CD4-positive, alpha-beta T cell treated with Interleukin-6 at 100 ng/mL for 8 hours (primary cell): ENCODE measurements around the gene ABR.
"Not testable (repeated sequence)": the region's sequence is repeated elsewhere in the genome, so short reads cannot be mapped to it uniquely, and the experiment has no call there.

Source experiments
- DNase-seq: peaks from one replicate; pipeline ENCODE4 v3.0.0-alpha.2; 2020; ENCODE audit warnings: mixed read lengths, low spot score

ABR gene

DNA sequence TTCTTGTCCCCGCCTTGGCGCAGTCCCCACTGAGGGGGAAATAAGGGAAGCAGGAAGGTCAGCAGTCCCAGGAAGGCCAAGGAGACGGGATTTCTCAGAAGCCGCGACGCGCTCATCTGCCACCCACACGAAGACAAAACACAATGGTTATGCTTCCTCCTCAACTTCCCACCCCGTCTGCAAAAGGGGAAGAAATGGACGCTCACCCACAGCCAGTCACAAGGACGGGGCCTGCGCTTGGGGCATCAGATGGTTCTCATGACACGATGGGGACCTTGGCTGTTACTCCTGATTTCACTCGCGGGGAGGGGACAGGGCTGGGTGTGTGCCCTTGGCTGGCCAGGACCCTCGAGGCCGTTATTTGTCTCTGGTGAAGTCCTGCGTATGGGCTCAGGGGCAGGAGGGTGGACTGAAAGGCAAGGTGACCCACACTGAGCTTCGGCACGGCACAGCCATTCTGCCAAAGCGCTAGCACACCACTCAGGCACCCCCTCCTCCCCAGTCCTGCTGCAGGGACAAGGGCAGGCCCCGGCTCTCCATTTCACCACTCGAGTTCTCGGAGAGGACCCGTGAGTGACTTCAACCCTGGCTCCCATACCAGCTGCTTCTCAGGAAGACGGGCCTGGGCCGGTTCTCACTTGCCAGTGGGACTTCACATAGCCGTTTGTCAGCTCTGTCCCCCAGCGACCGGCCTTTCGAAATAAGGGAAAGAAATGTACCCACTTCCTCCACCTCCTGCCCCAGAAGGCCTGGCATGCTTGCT lies 84.5 kb downstream of the ABR start:
- DNase-seq: no peak

DNA sequence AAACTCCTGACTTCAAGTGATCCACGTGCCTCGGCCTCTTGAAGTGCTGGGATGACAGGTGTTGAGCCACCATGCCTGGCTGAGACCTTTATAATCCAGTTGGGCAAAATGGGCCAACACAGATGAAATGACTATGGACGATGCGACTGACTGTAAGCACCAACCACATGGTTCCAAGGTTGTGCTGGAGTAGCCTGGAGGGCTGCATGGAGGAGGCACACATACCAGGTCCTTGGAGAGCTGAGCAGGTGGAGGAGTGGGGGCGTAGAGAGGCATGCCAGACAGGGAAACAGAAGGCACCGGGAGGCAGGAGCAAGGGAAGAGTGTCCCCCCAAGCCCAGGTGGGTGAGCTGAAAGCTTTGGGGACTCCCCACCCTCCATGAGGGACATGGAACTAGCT lies 85.2 kb downstream of the ABR start:
- no peak for DNase-seq

DNA sequence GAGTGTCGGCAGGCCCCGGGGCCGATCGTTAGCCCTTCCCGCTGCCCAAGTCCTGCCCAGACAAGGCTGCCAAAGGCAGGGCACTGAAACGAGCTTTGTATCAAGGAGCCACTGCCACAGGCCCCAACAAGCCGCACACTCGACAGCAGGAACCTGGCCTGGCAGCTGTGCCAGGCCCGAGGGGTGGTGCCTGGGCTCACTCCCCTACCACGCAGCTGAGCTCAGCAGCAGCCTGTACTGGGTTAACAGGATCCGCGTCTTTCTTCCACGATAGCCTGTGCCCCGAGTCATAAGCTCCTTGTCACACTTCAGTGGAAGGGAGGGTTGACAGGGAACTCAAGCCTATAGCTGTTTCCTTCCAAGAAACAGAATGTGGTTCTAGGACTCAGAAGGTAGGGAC lies 87.9 kb downstream of the ABR start:
- DNase-seq: no peak

DNA sequence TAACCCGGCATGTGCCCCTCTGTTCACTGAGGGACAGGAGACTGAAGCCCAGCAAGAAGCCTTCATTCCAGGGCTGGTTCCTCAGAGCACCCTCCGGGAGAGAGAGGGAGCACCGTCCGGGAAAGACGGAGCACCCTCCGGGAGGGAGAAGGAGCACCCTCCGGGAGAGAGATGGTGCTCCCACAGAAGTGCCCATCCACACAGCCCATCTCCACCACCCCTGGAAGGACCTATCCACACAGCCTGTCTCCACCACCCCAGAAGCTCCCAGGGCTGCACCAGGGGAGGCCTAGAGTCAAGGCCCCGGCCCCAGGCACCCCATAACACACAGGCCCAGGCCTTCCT lies 88.6 kb downstream of the ABR start:
- DNase-seq: no peak

DNA sequence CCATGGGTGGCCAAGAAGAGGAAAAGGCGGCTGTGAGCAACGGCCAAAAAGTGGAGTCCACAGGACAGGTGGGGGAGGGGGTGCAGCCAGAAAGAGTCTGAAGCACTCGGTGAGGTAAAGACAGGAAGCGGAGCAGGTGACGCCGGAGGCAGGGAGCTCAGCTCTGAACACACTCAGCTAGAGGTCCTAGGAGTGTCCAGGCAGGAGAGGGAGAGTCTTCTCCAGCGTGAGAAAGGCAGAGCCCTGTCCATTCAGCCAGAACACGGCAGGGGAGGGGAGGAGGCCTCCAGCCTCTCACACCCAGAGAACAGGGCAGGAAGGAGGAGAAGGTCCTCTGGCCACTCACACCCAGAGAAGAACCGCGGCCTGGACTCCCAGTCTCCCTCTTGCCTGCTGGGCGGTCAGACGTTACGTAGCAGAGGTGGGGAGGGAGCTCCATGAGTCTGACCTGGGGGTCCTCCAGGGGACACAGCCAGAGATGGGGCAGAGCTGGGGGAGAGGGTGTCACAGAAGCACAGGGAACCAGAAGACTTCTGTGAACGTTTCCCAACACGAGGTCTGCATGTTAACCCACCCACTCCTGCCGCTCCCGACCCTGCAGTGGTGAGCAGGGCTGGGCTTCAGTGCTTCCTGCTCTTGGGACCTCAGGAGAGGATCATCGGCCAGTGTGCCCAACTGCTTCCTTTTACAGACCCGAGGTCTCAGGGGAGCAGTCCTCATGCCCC lies 89.2 kb downstream of the ABR start:
- DNase-seq: no peak

DNA sequence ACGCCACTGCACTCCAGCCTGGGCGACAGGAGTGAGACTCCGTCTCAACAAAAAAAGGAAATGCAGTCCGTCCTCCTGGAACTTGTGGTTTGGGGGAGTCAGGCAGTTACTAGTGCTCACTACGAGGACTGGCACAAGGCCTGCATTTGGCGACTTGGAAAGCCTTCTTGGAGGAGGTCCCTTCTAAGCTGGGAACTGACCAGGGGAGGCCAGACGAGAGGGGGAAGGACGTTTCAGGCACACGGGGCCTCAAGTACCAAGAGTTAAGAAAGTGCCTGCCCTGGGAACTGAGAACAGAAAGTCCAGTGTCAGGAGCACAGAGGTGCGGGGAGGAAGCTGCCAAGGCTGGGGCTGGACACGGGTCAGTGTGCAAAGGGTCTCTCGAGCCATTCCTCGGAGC lies 89.9 kb downstream of the ABR start:
- DNase-seq: no peak

DNA sequence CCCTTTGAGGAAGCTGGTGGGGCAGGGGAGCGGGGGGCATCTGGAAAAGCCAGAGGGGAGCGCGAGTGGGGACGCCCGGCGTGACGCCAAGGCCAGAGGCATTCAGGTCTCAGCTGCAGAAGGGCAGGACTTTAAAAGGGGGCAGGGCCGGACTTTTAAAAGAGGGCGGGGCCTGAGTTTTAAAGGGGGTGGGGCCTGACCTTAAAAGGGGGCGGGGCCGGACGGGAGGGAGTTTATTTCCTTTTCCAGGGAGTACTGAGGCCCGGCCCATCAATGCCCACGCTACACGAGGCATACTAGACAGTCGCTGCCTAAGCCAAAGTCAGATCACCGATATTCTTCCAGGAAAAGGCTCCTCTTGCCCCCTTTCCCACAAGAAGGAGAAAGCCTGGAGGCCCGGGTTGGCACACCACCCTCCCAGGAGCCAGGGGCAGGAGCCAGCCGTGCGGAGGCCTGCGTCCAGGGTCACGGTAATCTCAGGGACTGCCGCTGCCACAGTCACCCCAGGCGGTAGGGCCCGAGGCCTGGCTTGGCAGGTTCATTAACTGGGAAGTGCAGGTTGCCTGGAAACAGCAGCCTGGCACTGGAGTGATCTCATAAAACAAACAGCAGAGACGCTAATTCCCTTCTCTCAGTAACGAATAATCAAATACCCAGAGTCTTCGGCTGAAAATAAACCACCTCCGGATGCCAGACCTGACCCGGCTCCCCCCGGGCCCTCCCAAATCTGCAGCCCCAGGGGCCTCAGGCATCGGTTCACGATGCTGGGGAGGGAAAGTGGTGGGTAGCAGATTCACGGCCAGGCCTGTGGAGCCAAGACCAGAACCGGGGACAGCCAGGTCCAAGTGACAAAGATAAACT lies 92.2 kb downstream of the ABR start:
- DNase-seq: no peak

DNA sequence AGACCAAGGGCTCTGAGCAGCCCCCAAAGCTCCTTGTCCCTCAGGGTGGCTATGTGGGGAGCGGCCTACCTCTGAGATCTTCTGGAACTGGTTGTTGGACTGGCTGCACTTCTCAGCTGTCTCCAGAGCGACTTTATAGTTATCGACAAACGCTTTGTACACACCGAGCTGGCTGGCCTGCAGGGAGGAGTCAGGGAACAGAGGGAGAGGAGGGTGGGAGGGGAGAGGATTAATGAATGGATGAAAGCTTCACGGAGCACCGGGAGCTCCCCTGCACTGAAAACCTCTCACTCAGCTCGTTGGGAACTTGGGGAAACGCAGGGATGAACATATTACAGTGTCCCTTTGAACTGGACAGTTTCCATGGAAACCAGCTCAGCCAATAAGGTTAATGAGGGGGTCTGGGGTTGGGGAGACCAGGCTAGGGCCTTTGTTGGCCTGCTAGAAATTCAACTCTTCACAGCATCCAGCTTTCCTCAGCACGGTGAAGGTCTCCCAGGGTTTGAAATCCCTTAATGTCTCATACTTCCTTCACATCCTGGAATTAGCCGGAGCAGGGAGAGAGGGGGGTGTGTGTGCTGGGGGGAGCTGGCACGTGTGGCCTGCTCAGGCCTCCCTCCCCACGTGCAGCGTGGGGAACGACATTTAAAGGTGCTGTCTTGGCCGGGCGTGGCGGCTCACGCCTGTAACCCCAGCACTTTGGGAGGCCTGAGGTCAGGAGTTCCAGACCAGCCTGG lies 96.2 kb downstream of the ABR start:
- no peak for DNase-seq

DNA sequence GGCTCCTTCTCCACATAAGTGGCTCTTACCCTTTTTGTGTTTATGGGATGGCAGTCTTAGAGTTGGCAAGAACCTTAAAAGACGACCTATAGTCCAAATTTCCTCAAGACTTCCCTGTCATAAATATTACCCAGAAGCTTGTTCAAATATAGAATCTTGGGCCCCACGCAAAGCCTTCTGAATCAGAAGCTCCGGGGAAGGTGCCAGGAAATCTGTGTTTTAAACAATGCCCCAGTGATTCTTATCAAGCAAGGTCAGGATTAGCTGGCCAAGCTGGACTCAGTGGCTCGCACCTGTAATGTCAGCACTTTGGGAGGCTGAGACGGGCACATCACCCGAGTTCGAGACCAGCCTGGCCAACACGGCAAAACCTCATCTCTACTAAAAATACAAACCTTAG lies 97.2 kb downstream of the ABR start:
- no peak for DNase-seq

DNA sequence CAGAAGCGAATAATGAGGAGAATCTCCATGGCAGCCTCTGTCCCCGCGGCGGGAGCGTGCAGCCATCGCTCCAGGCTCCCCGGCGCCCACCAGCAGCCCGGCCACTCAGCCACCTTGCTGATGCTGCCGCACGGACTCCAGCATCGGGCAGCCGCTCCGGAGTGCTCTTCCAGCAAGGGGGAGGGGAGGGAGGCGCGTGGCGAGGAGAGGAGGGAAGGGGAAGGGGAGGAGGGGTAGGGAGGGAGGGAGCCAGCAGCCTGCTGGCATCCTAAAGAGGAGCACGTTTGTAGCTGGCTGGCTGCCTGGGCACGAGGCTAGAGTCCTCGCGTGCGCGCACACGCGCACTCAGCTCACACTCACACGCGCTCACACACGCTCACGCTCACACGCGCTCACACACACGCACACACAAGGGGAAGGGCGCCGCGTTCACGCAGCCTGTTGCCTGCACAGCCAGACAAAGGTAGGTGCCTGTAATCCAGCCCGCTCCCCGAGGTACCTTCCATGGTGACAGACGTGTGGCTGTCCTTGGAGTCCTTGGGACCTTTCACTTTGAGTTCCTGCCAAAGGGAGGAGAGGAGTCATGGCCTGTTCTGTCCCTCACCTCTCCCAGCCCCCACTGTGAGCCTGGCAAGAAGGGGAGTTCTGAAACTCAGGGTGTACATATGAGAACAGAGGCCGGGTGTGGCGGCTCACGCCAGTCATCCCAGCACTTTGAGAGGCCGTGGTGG lies 100.8 kb downstream of the ABR start:
- no peak for DNase-seq

DNA sequence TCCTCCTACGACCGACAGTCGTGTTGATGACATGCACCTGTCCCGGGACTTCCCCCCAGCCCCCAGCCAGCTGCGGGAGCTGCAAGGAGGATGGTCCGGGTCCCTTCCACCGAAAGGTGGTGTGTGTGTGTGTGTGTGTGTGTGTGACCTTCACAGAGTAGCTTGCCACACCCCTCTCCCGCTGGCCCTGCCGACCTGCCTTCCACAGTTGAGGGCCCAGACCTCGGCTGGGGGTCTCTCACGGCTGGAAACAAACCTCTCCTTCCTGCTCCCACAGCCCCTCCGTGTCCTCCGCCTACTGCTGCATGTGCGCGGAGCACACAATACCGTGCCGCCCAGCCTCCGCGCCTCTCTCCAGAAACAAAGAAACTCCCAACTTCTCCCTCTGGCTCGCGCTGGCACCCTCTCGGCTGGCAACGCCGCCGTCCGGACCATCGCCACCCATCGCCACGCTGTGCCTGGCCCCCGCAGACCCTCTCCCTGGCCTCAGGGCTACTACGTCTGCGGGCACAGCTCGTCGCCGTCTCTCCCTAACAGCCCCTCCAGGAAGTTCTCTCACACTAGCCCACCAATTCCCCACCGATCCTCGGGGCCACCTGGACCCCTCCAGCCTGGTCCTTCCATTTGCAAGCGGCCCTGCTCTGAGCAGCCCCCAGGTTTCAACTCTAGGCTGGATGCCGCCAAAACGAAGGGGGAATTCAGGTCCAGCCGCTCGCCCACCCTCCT lies 101.6 kb downstream of the ABR start:
- DNase-seq: no peak

DNA sequence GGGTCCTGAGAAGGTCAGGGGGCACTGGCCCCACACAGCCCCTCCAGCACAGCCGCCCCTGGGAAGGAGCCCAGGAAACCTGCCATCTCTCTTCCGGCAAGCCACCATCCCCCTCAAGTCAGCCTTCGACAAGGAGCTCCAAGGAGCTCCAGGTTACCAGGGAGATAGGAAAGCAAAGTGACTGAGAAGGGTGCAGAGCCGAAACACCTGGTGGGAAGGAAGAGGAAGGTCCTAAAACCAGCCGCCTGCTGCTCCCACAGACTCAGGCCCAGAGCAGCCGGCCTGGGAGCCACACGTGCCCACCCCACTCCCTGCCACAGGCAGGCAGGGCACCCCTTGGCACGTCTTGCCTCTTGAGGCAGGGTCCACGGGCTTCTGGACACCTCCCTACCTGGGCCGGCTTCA lies 102.2 kb downstream of the ABR start:
- DNase-seq: no peak

DNA sequence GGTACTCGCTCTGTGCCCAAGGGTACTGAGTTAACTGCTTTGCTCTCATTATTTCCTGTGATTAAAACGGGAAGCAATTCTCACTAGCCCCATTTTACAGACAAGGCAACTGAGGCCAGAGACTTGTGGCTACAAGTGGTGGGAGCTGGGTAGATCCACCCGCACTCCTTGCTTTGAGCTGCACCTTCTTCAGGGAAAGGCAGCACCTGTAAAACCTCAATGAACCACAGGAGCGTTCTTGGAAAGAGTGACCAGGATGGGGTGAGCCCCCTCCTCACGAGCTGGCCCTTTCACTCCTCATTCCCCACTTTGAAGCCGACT lies 102.8 kb downstream of the ABR start:
- DNase-seq: no peak

DNA sequence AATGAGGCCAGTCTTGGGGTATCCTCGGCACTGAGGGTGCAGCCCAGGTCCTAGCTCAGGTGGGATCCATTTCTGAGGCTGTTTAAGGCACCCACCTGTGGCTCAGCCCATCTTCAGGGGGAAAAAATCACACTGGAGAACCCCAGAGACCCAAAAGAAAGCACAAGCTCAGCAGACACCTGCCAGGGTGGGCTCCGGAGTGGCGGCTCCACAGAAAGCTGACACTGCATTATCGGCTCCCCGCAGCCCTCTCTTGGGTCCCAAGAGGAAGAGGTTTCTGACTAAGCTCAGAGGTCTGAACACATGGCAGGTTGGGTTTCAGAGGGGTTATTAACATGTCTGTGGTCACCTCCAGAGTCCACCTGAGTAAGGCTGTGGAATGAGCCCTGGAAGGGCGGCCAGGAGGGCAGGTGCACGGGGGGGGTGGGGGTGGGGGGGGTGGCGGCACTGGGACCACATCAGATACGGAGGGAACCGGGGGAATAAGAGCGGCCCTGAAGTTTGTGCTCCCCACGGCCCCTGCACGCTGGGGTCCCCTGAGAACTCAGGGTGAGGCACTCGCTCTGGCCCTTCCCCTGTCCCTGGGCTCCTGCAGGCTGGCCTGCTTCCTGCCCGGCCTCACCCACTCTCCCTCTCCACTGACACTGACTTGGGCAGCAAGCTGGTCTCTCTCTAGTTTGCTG lies 103.3 kb downstream of the ABR start:
- no peak for DNase-seq

DNA sequence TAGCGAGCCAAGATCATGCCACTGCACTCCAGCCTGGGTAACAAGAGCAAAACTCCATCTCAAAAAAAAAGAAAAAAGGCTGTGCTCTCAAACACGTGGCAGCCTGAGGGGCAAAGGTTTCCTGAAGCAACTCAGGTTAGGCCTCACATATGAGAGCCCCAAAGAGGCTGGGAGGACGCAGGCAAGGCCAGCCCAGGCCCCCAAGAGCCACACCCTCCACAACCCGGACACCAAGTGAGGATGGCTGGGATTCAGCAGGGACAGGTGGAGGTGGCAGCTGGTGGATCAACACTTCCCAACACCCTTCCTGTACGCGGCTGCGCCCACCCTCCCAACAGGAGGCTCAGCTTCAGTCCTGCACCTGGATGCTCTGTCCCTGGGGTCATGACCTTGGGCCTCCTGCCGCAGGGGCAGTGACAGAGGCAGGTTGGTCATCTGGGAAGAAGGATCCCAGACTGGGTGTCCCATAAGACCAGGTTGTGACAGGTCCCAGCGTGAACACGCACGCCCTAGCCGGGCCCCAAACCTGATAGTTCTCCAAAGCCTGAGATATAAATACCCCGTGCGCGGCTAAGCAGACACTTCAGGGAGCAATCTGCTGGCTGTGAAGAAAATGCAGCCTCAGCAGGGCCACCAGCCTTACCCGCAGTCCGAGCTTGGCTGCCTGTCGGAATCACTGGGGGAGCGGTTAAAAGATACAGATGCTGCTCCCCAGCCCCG lies 104.7 kb downstream of the ABR start:
- DNase-seq: no peak

DNA sequence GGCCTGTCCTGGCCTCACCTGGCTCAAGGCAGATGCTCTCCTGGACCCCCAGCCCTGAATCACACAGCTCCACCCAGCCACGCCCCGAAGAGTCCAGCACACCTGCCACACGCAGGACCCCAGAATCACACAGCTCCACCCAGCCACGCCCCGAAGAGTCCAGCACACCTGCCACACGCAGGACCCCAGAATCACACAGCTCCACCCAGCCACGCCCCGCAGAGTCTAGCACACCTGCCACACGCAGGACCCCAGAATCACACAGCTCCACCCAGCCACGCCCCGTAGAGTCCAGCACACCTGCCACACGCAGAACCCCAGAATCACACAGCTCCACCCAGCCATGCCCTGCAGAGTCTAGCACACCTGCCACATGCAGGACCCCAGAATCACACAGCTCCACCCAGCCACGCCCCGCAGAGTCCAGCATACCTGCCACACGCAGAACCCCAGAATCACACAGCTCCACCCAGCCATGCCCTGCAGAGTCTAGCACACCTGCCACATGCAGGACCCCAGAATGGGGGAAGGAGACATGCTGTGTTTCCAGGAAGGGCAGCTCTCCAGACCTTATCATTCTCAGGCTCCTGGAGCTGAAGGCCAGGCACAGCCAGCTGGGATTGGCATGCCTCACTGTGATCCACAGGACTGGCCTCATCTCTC lies 105.7 kb downstream of the ABR start:
- DNase-seq: not testable (repeated sequence)

DNA sequence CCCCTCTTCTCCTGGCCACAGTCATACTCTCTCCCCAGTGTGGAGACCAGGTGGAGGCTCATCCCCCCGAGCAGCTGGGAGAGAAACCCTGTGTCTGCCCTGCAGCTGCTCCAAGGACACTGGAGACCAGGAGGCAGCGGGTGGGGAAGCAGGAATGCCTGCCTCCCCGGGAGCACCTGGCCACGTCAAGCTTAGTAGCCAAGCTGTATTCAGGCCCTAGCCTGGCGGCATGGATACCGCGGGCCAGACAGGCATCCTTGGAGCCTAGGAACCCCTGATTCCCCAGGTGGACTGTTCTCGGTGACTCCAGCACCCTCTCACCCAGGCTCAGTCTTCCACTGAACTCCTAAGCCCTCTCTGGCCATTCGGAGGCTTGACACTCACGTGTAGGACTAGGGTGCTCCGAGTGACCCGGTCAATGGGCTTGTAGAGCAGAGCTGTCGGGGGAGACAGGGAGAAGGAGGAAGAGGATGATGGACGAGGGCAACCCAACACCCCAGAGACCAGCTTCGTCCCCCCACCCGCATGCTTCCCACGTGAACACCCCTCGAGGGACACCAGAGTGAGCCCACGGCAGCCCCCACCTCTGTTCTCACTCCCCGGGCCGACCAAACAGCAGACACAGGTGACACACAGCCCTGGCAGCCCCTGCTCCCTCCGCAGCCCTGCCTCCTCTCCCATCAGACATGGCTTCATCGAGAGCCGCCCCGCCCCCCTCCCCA lies 106.4 kb downstream of the ABR start:
- no peak for DNase-seq

DNA sequence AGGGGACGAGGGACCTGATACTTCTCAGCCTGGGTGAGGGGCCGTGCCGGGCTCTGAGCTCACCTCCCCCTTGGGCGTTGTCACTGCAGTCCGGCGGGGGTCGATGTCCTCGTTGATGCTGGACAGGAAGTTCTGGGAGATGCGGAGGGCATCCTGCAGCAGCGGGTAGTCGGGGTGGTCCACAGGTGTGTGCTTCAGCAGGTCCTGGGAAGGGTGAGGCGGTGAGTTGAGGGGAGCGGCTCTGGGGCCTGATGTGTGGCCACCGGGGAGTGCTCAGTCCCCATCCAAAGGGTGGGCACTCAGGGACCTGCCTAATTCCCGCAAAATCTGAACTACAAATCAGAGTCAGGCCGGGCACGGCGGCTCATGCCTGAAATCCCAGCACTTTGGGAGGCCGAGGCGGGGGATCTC lies 107.2 kb downstream of the ABR start:
- no peak for DNase-seq
